ENCODE data around the gene TXLNA. TPM values are rescaled to one million over a fixed set of nuclear protein-coding genes. Genes with fewer than 3 reads are reported as not detected.
A peak's percentile ranks its signal among the peaks of the same experiment; 100 is the strongest.

The TXLNA gene
- total RNA-seq, 1 experiment from 2014 or later: 67.3 TPM

GRCh38 chr1:32201011-32201855 lies 21.8 kb downstream of the TXLNA start:
- H3K9ac ChIP-seq (ENCODE audit: extremely low read depth, insufficient read length, low read length): no peak overlapping the region
- H3K27ac ChIP-seq (ENCODE audit: insufficient read length, low read depth, low read length): no peak overlapping the region
- peak overlapping the region in 1 of 3 experiments; percentile 71; a peak in 2 of 7 replicates for H3K27ac Mint-ChIP-seq

More at GRCh38 chr1:32201011-32201855, 21.8 kb downstream of the TXLNA start:
- no peak overlapping the region for H2AK5ac ChIP-seq (ENCODE audit: insufficient read length, low read length)
- no peak overlapping the region for H3K18ac ChIP-seq (ENCODE audit: insufficient read length, low read depth, low read length)
- DNase-seq: peak; percentile 78
- H2AFZ ChIP-seq (ENCODE audit: low read length): no peak overlapping the region
- H2BK20ac ChIP-seq (ENCODE audit: low read depth, low read length, poor library complexity, severe bottlenecking): no peak overlapping the region
- H3K27me3 ChIP-seq (ENCODE audit: insufficient read depth, low read length): no peaks in the 10 kb centered on the region; the same call in 1 of the 2 replicates
- no peak overlapping the region for H4K5ac ChIP-seq (ENCODE audit: insufficient read length, low read depth, low read length)
- no peak overlapping the region for H3K23ac ChIP-seq (ENCODE audit: insufficient read length, low read depth, low read length)
- WGBS (ENCODE audit: extremely low coverage, insufficient read length, low lambda C conversion rate): no CpG with 5 or more reads among the region's 26 CpGs
- no peak overlapping the region for H2BK120ac ChIP-seq (ENCODE audit: low read depth, low read length, poor library complexity, severe bottlenecking)
- H3K4me1 Mint-ChIP-seq: peaks cover 43 to 45% of the 10 kb centered on the region in 2 experiments
- H2BK15ac ChIP-seq (ENCODE audit: low read depth, low read length): no peak overlapping the region
- peak overlapping the region; percentile 56 for H3K4me2 ChIP-seq (ENCODE audit: insufficient read depth, insufficient read length, low read length)
- no peak overlapping the region for H3K56ac ChIP-seq (ENCODE audit: insufficient read length, low read depth, low read length)
- H4K20me1 ChIP-seq (ENCODE audit: control insufficient read depth, insufficient read depth, insufficient read length): no peaks in the 10 kb centered on the region
- no peak for TF ChIP-seq CTCF (conservative IDR thresholded peaks at IDR 0.05)
- peaks cover 6 to 25% (median 19%) of the 10 kb centered on the region in 3 experiments; a peak in 6 of 7 replicates for H3K36me3 Mint-ChIP-seq (ENCODE audit: insufficient read depth in 1 of 3, low read depth in 3 of 3)
- peaks cover 2% of the 10 kb centered on the region; the same call in 1 of the 2 replicates for H3K4me1 ChIP-seq (ENCODE audit: insufficient read depth, low read length)
- no peak overlapping the region for H3K14ac ChIP-seq (ENCODE audit: insufficient read depth, low read length)
- no peaks in the 10 kb centered on the region for H3K9me3 Mint-ChIP-seq
- no peaks in the 10 kb centered on the region for H3K9me3 ChIP-seq (ENCODE audit: control insufficient read depth, low read depth, low read length)
- H2BK12ac ChIP-seq (ENCODE audit: insufficient read length, low read depth, low read length): no peak overlapping the region
- no peak overlapping the region for H3T11ph ChIP-seq (ENCODE audit: low read length)
- H3K79me1 ChIP-seq (ENCODE audit: insufficient read depth, low read depth, low read length, poor library complexity, severe bottlenecking): no peaks in the 10 kb centered on the region
- H3K79me2 ChIP-seq (ENCODE audit: insufficient read depth, low read length): no peaks in the 10 kb centered on the region
- peaks cover 13% of the 10 kb centered on the region for H3K23me2 ChIP-seq (ENCODE audit: insufficient read length, low read depth, low read length, poor library complexity, severe bottlenecking)
- H4K8ac ChIP-seq (replicated peaks; ENCODE audit: insufficient read length, low read depth, low read length): no peak overlapping the region
- peaks cover 12% of the 10 kb centered on the region for H3K27me3 Mint-ChIP-seq (ENCODE audit: low read depth)
- H3K4me3 Mint-ChIP-seq: peak overlapping the region; percentile 69 to 81
- H4K91ac ChIP-seq (ENCODE audit: insufficient read length, low read depth, low read length): no peak overlapping the region
- no peak overlapping the region for H2BK5ac ChIP-seq (ENCODE audit: insufficient read length, low read length)
- no peak overlapping the region for H3K4ac ChIP-seq (ENCODE audit: low read depth, low read length)

All from H9 (cell line).